Endothelial cell of coronary artery (primary cell): ENCODE measurements around the gene NDUFS5. TPM values are rescaled to one million over a fixed set of nuclear protein-coding genes. Genes with fewer than 3 reads are reported as not detected.

Source experiments
- total RNA-seq: library from RNA; depleted of rRNA; stranded (reverse); fragments of >200 nt; gene quantifications from 2 replicates; pipeline ENCODE4 v1.2.3, GENCODE V29; 2014

Gene NDUFS5
- 633 and 957 TPM in 2 replicates for total RNA-seq

GRCh38 chr1:39026051-39026865 lies at the start of gene NDUFS5:
Gene NDUFS5, plus strand, starts transcription at chr1:39026350. Its CDS starts 2,375 bp downstream, at chr1:39028725.

GRCh38 chr1:38990738-38991637 lies 35.2 kb upstream of the NDUFS5 start, which contains the start of gene AKIRIN1:
Gene AKIRIN1, plus strand, starts transcription at chr1:38991276. Its CDS starts 105 bp downstream, at chr1:38991381.

Other genes starting within 250 kb of the NDUFS5 start
- 14.3 and 15.1 TPM in 2 replicates for gene RRAGC, start 166.6 kb upstream of the NDUFS5 start, total RNA-seq
- 9.0 and 10.9 TPM in 2 replicates for gene MYCBP, start 153.0 kb upstream of the NDUFS5 start, total RNA-seq
- gene GJA9, start 144.8 kb upstream of the NDUFS5 start, total RNA-seq, result not detected in 2 replicates
- 0.09 and 0.28 TPM in 2 replicates for gene RHBDL2, start 84.5 kb upstream of the NDUFS5 start, total RNA-seq
- gene AKIRIN1, start 35.1 kb upstream of the NDUFS5 start, total RNA-seq, result 35.4 and 39.1 TPM in 2 replicates
- 495 and 592 TPM in 2 replicates for gene MACF1, start 178.3 kb downstream of the NDUFS5 start, total RNA-seq